Measurements from ENCODE around the gene GTF3C2.

DNA sequence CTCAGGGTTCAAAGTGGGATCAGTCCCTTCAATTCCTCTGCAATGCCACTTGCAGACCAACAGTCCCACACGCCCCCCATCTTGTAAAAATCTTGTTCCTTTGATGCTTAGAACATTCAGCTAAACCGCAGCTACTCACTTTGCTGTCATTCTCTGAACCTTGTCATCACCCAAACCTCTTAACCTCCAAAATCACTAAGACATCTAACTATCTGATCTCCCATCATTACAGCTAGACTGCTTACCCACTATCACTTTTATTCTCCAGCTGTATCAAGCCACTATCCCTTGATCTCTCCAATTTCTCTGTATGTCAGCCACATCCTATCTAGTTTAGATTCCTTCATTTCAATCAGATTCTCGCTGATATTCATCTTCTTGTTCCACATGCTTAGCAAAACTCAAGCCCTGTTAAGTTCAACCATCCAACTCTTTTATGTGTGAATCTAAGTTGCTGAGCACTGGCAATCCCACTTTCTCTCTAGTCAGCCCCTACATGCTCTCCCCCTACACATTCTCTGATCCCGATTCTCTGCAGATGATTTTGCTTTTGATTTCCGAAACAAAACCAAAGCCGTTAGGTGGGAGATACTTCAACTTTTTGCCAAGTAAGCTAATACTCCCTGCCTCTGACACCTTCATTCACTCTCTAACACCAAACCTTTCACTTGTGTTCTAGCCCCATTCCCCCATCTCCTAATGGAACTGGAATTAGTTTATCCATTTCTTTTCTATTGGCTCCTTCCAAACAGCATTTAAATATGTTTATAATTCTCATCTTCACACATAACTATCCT is 4.6 kb downstream of the GTF3C2 start:
- TF ChIP-seq, protein P1, sequence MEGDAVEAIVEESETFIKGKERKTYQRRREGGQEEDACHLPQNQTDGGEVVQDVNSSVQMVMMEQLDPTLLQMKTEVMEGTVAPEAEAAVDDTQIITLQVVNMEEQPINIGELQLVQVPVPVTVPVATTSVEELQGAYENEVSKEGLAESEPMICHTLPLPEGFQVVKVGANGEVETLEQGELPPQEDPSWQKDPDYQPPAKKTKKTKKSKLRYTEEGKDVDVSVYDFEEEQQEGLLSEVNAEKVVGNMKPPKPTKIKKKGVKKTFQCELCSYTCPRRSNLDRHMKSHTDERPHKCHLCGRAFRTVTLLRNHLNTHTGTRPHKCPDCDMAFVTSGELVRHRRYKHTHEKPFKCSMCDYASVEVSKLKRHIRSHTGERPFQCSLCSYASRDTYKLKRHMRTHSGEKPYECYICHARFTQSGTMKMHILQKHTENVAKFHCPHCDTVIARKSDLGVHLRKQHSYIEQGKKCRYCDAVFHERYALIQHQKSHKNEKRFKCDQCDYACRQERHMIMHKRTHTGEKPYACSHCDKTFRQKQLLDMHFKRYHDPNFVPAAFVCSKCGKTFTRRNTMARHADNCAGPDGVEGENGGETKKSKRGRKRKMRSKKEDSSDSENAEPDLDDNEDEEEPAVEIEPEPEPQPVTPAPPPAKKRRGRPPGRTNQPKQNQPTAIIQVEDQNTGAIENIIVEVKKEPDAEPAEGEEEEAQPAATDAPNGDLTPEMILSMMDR (IDR thresholded peaks at IDR 0.05) = no peak
- TF ChIP-seq POLR2A (IDR thresholded peaks at IDR 0.05) = no peak

Data from heart left ventricle (tissue), 13 donors.